Measurements from ENCODE around the gene CEP89.

DNA sequence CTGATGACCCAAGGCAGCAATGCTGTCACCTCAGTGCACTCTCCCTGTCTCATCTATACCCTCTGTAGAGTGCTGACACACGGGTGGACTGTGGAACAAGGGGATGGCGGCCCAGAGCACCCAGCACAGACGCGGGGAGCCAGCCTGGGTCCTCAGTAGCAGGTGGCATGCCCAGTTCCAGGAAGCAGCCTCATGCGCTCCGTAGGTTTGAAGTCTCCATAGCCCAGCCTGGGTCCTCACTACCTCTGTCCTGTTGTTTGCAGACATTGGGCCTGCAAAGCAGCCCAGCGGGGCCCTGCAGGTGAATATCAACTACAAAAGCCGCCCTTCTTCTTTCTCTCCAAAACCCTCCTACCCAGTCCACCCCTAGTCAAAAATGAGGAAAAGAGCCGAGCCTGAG is 97.2 kb downstream of the CEP89 start:
- TF ChIP-seq, protein P1, sequence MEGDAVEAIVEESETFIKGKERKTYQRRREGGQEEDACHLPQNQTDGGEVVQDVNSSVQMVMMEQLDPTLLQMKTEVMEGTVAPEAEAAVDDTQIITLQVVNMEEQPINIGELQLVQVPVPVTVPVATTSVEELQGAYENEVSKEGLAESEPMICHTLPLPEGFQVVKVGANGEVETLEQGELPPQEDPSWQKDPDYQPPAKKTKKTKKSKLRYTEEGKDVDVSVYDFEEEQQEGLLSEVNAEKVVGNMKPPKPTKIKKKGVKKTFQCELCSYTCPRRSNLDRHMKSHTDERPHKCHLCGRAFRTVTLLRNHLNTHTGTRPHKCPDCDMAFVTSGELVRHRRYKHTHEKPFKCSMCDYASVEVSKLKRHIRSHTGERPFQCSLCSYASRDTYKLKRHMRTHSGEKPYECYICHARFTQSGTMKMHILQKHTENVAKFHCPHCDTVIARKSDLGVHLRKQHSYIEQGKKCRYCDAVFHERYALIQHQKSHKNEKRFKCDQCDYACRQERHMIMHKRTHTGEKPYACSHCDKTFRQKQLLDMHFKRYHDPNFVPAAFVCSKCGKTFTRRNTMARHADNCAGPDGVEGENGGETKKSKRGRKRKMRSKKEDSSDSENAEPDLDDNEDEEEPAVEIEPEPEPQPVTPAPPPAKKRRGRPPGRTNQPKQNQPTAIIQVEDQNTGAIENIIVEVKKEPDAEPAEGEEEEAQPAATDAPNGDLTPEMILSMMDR (IDR thresholded peaks at IDR 0.05; ENCODE audit: low read depth, low read length, poor library complexity, severe bottlenecking): no peak
- no peak for TF ChIP-seq EZH2phosphoT487 (IDR thresholded peaks at IDR 0.05; ENCODE audit: borderline replicate concordance, low read length)

Data from DOHH2 (cell line).